22Rv1 (cell line): ENCODE results near the gene ABCA4.

ENCODE experiments used
- CTCF ChIP-seq: fragments of 450-650 bp; IDR thresholded peaks from 2 replicates; pipeline ENCODE4 v1.5.1; 2017; ENCODE audit warnings: mild to moderate bottlenecking
- ZFX ChIP-seq: fragments of 450-650 bp; IDR thresholded peaks from 2 replicates; pipeline ENCODE4 v1.6.1; 2017; ENCODE audit warnings: antibody characterized with exemption, borderline replicate concordance

GRCh38 chr1:93961443-93961842, 159.5 kb downstream of the ABCA4 start:
- TF ChIP-seq CTCF (no peak), ZFX (no peak)
